ENCODE results near the gene MOB3C. TPM values are rescaled to one million over a fixed set of nuclear protein-coding genes. Genes with fewer than 3 reads are reported as not detected.

The MOB3C gene
- polyA plus RNA-seq, 3 donors = 5.3 to 18.1 (median 6.1) TPM

- Mint-ChIP-seq H3K36me3 (peaks cover 67 to 73% of the 10 kb centered on the region in 2 donors), H3K4me1 (no peaks in the 10 kb centered on the region), H3K4me3 (no peak overlapping the region), H3K27me3 (ENCODE audit: low read depth in 3 of 3) (no peaks in the 10 kb centered on the region), H3K9me3 (peaks cover 0 to 16% (median 7%) of the 10 kb centered on the region in 7 donors), H3K27ac (no peak overlapping the region)
- Histone ChIP-seq H3K36me3 (replicated peaks in 1 of 2; ENCODE audit: control insufficient read depth in 1 of 2, insufficient read depth in 2 of 2, low read length in 2 of 2) (peaks cover 40 to 77% of the 10 kb centered on the region in 2 donors), H3K79me2 (ENCODE audit: insufficient read depth, low read length) (no peaks in the 10 kb centered on the region), H3K4me3 (replicated peaks in 1 of 3; ENCODE audit: low read depth in 2 of 3, low read length in 3 of 3) (no peak overlapping the region), H2AFZ (ENCODE audit: insufficient read depth, low read depth, low read length, poor library complexity, severe bottlenecking) (no peak overlapping the region), H3K4me2 (replicated peaks; ENCODE audit: extremely low read depth, low read length, poor library complexity, severe bottlenecking) (no peak overlapping the region), H3K27me3 (ENCODE audit: control insufficient read depth in 2 of 2, insufficient read depth in 2 of 2, low read length in 2 of 2) (no peaks in the 10 kb centered on the region), H3K4me1 (ENCODE audit: control insufficient read depth in 1 of 2, insufficient read depth in 2 of 2, low read length in 2 of 2) (no peaks in the 10 kb centered on the region), H3K9me3 (replicated peaks in 1 of 2; ENCODE audit: control insufficient read depth in 1 of 2, insufficient read depth in 1 of 2, low read length in 2 of 2) (no peaks in the 10 kb centered on the region), H3K27ac (ENCODE audit: low read depth in 1 of 2, low read length in 2 of 2) (no peak overlapping the region), H3K9ac (ENCODE audit: insufficient read depth, low read length, poor library complexity, severe bottlenecking) (no peak overlapping the region), H4K20me1 (ENCODE audit: insufficient read depth, low read length) (no peaks in the 10 kb centered on the region)
- no peak for DNase-seq
- WGBS (ENCODE audit: insufficient coverage) = no CpG with 5 or more reads among the region's 1 CpG
- no peak for TF ChIP-seq CTCF (IDR thresholded peaks at IDR 0.05)
- intact Hi-C loops (cut with micrococcal nuclease) = no loop called here
Measured at GRCh38 chr1:46654012-46654411, 37.4 kb upstream of the MOB3C start.

GRCh38 chr1:46653405-46653958, 36.9 kb upstream of the MOB3C start:
- H3K4me2 ChIP-seq (replicated peaks; ENCODE audit: extremely low read depth, low read length, poor library complexity, severe bottlenecking) = no peak overlapping the region
- H3K36me3 ChIP-seq (replicated peaks in 1 of 2; ENCODE audit: control insufficient read depth in 1 of 2, insufficient read depth in 2 of 2, low read length in 2 of 2) = peaks cover 40 to 80% of the 10 kb centered on the region in 2 donors
- Mint-ChIP-seq H3K36me3 (peaks cover 67 to 79% of the 10 kb centered on the region in 2 donors), H3K9me3 (peaks cover 0 to 19% (median 9%) of the 10 kb centered on the region in 7 donors), H3K27ac (peak overlapping the region in 1 of 7 donors; percentile 24), H3K4me1 (no peaks in the 10 kb centered on the region), H3K27me3 (ENCODE audit: low read depth in 3 of 3) (no peaks in the 10 kb centered on the region), H3K4me3 (no peak overlapping the region)
- TF ChIP-seq CTCF (IDR thresholded peaks at IDR 0.05) = no peak
- no peak overlapping the region for H2AFZ ChIP-seq (ENCODE audit: insufficient read depth, low read depth, low read length, poor library complexity, severe bottlenecking)
- no CpG with 5 or more reads among the region's 2 CpGs for WGBS (ENCODE audit: insufficient coverage)
- no peak for DNase-seq
- H3K79me2 ChIP-seq (ENCODE audit: insufficient read depth, low read length) = no peaks in the 10 kb centered on the region
- H4K20me1 ChIP-seq (ENCODE audit: insufficient read depth, low read length) = no peaks in the 10 kb centered on the region
- peaks cover 0 to 3% of the 10 kb centered on the region in 2 donors for H3K9me3 ChIP-seq (replicated peaks in 1 of 2; ENCODE audit: control insufficient read depth in 1 of 2, insufficient read depth in 1 of 2, low read length in 2 of 2)
- no peaks in the 10 kb centered on the region for H3K27me3 ChIP-seq (ENCODE audit: control insufficient read depth in 2 of 2, insufficient read depth in 2 of 2, low read length in 2 of 2)
- intact Hi-C loops (cut with micrococcal nuclease) = no loop called here
- H3K4me1 ChIP-seq (ENCODE audit: control insufficient read depth in 1 of 2, insufficient read depth in 2 of 2, low read length in 2 of 2) = no peaks in the 10 kb centered on the region
- H3K9ac ChIP-seq (ENCODE audit: insufficient read depth, low read length, poor library complexity, severe bottlenecking) = no peak overlapping the region
- H3K27ac ChIP-seq (ENCODE audit: low read depth in 1 of 2, low read length in 2 of 2) = no peak overlapping the region
- H3K4me3 ChIP-seq (replicated peaks in 1 of 3; ENCODE audit: low read depth in 2 of 3, low read length in 3 of 3) = no peak overlapping the region
